ENCODE measurements around the gene BMAL1.

DNA sequence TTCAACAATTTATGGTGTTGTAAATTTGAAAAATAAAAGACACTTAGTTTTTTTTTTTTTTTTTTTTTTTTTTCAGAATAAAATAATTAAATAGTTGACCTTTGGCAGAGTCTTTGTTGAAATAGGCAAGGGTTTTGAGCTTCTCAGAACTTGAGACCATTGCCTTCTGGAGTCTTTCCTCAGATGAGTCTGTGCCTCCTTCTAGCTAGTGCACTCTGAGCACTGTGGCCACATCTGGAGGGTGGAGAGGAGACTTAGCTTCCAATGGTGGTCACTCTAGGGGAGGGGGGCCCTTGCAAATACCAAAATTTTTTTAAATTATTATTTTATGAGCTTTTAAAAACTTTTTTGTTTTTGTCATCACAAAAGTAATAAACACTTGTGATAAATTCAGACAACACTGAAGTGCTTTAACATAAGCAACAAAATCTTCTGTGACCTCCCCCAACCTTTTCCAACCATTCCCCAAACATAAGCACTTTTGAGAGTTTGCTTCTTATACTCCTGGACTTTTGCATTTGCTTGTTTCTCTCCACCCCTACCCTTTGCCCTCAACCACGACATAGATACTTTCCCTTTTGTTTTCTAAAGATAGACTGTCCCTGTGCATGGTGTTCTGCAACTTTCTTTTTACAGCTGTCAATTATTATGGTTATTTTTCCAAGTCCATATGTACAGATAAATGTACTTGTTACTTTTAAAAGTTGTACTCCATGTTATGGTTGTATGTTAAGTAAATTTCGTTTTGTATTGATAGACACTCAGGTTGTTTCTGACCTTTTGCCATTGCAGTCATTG is 41.1 kb downstream of the BMAL1 start:
- no peak for TF ChIP-seq POLR2A (IDR thresholded peaks at IDR 0.05; ENCODE audit: low read depth, low read length)
- no peak for TF ChIP-seq TAF1 (IDR thresholded peaks at IDR 0.05; ENCODE audit: borderline replicate concordance, low read depth, low read length)
